PFSK-1 (cell line): ENCODE results near the gene PAFAH2.

Experiments
- POLR2AphosphoS5 ChIP-seq: IDR thresholded peaks from 2 replicates; pipeline ENCODE4 v1.6.1; 2012; ENCODE audit warnings: low read depth, mild to moderate bottlenecking, control low read depth, low read length, moderate library complexity
- SIN3A ChIP-seq: IDR thresholded peaks from 2 replicates; pipeline ENCODE4 v1.6.1; 2012; ENCODE audit warnings: mild to moderate bottlenecking, low read length, moderate library complexity, borderline replicate concordance; ENCODE audit not compliant: insufficient read depth
- TF ChIP-seq, protein P1 (sequence below), 2 experiments: IDR thresholded peaks; 2 replicates each; pipeline versions ENCODE4 v1.6.1 to v1.8.0; 2011 to 2012; ENCODE audit warnings: low read depth in 2 of 2, low read length in 2 of 2, control low read depth in 1 of 2, inconsistent platforms in 1 of 2, mild to moderate bottlenecking in 1 of 2, moderate library complexity in 1 of 2; ENCODE audit not compliant: insufficient read depth in 1 of 2

DNA sequence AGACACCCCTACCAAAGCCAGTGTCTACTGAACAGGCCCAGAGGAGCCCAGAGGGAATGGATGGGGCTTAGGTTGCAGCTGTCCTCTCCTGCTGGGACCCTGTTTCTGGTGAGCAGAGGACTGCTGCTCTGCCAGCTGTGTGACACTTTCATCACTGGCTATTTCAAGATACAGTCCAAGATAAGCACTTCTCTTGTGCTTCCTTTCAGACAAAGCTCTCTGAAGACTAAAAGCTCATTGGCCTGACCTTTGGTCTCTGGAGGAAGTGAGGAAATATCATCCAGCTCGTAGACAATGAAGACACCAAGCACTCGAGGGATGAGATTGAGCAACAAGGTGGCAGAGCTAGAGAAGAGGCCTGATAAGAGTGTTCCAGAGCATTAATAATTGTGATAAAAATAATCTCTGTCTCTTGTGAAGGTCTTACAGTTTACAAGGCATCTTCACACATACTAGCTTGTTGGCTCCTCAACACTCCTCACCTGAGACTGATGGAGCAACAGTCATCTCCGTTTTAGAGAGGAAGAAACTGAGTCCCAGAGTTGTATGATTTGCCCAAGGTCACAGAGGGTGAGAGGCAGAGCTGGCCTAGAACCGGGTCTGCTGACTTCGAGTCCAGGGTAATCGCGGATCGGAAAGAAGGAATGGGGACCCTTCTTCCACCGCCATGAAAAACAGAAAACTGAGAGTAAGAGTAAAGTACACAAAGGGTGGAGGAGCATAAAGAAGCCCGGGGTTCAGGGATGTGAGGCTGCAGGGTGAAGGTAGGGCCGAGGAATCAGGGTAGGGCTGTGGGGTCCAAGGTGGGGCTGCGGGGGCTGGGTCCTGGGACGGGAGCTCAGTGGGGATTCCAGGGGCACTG lies 666 bp downstream of the PAFAH2 start:
- TF ChIP-seq POLR2AphosphoS5, result no peak
- TF ChIP-seq SIN3A, result no peak
- TF ChIP-seq, protein P1, sequence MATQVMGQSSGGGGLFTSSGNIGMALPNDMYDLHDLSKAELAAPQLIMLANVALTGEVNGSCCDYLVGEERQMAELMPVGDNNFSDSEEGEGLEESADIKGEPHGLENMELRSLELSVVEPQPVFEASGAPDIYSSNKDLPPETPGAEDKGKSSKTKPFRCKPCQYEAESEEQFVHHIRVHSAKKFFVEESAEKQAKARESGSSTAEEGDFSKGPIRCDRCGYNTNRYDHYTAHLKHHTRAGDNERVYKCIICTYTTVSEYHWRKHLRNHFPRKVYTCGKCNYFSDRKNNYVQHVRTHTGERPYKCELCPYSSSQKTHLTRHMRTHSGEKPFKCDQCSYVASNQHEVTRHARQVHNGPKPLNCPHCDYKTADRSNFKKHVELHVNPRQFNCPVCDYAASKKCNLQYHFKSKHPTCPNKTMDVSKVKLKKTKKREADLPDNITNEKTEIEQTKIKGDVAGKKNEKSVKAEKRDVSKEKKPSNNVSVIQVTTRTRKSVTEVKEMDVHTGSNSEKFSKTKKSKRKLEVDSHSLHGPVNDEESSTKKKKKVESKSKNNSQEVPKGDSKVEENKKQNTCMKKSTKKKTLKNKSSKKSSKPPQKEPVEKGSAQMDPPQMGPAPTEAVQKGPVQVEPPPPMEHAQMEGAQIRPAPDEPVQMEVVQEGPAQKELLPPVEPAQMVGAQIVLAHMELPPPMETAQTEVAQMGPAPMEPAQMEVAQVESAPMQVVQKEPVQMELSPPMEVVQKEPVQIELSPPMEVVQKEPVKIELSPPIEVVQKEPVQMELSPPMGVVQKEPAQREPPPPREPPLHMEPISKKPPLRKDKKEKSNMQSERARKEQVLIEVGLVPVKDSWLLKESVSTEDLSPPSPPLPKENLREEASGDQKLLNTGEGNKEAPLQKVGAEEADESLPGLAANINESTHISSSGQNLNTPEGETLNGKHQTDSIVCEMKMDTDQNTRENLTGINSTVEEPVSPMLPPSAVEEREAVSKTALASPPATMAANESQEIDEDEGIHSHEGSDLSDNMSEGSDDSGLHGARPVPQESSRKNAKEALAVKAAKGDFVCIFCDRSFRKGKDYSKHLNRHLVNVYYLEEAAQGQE (IDR thresholded peaks at IDR 0.05; ENCODE audit: insufficient read depth in 1 of 2, low read depth in 2 of 2, low read length in 2 of 2), result no peak
